ENCODE results near the gene DRG2. TPM values are rescaled to one million over a fixed set of nuclear protein-coding genes. Genes with fewer than 3 reads are reported as not detected.

Gene DRG2
- total and polyA plus RNA-seq, 2 of the 4 experiments (the other 2 are of a cell fraction), result 43.6 to 45.1 TPM

DNA sequence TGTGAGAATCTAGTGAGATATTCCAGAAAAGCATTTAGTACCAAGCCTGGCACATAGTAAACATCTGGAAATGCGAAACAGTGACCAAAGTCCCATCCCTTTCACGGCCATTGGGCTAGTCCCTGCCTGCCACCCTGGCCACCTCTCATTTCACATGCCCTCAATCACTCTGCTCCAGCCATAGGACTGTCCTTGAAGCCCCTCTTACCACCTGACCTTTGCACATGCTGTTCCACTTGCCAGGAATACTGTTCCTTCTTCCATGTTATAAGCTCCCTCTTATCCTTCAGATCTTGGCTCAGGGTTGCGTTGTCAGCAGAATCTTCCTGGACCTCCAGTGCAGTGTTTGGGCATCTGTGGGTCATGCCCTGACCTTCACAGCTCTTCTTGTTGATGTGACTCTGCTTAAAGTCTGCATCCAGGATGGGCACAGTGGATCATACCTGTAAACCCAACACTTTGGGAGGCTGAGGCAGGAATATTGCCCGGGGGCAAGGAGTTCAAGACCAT is 22.9 kb downstream of the DRG2 start:
- WGBS, 2 experiments (ENCODE audit: extremely low coverage in 2 of 2, insufficient read length in 1 of 2), result 96% methylated on average over 2 of the region's 4 CpGs; no CpG with 5 or more reads in 1 of the 2 experiments
- in situ Hi-C loops (cut with MboI; ENCODE audit: low sequenced_read_pairs), result no loop called here
- CTCF ChIA-PET, result no interaction called here

More for the DNA sequence above, 22.9 kb downstream of the DRG2 start:
- Histone ChIP-seq H2BK20ac (ENCODE audit: low read depth, low read length) (no peak overlapping the region), H3K56ac (ENCODE audit: extremely low read depth, insufficient read depth, low read length) (no peak overlapping the region), H3K9ac (ENCODE audit: low read depth, low read length) (no peak overlapping the region), H4K91ac (ENCODE audit: insufficient read depth, low read depth, low read length) (no peak overlapping the region), H3K23ac (ENCODE audit: low read depth, low read length) (no peak overlapping the region), H3K79me1 (ENCODE audit: low read depth in 1 of 2, low read length in 2 of 2) (no peaks in the 10 kb centered on the region), H3K27ac (ENCODE audit: insufficient read depth, low read length) (no peak overlapping the region), H4K8ac (ENCODE audit: low read depth in 2 of 2, low read length in 2 of 2) (no peak overlapping the region), H2AK5ac (ENCODE audit: low read depth, low read length) (no peak overlapping the region), H3K9me3 (ENCODE audit: control insufficient read depth, insufficient read depth, low read length) (no peaks in the 10 kb centered on the region), H3K36me3 (ENCODE audit: control insufficient read depth, insufficient read depth, low read length) (peaks cover 11% of the 10 kb centered on the region; the same call in 1 of the 2 replicates), H3K4me1 (ENCODE audit: control insufficient read depth, insufficient read depth, low read length) (no peaks in the 10 kb centered on the region), H4K20me1 (ENCODE audit: insufficient read depth, low read length) (no peaks in the 10 kb centered on the region), H3K4me2 (ENCODE audit: low read depth, low read length) (no peak overlapping the region), H2AK9ac (replicated peaks; ENCODE audit: low read depth, low read length, poor library complexity) (no peak overlapping the region), H4K5ac (ENCODE audit: low read depth, low read length) (no peak overlapping the region), H3K18ac (ENCODE audit: low read depth, low read length) (no peak overlapping the region), H2AFZ (replicated peaks; ENCODE audit: low read length, poor library complexity) (no peak overlapping the region), H2BK5ac (ENCODE audit: low read depth, low read length, poor library complexity, severe bottlenecking) (no peak overlapping the region), H3K27me3 (ENCODE audit: control insufficient read depth, insufficient read depth, low read length) (no peaks in the 10 kb centered on the region), H2BK15ac (ENCODE audit: low read depth, low read length) (no peak overlapping the region), H3K4me3 (ENCODE audit: insufficient read depth, low read depth, low read length) (no peak overlapping the region), H3K9me1 (ENCODE audit: insufficient read depth, low read length) (peaks cover 4% of the 10 kb centered on the region), H3K4ac (ENCODE audit: low read depth, low read length) (no peak overlapping the region), H2BK120ac (ENCODE audit: low read depth, low read length) (no peak overlapping the region), H3K14ac (replicated peaks; ENCODE audit: low read depth, low read length) (no peak overlapping the region)
- BruUV-seq (replicated peaks), result no TSS peak
- TF ChIP-seq CHD1 (IDR thresholded peaks at IDR 0.05; ENCODE audit: low read depth, low read length) (no peak), MAFK (IDR thresholded peaks at IDR 0.05; ENCODE audit: low read depth, low read length) (peak; percentile 78)
- dilution Hi-C loops (cut with HindIII; ENCODE audit: low sequenced_read_pairs, unreplicated experiment), result no loop called here
- no peak for DNase-seq
- no peak for ATAC-seq (ENCODE audit: low read depth)
- POLR2A ChIA-PET (ENCODE audit: unreplicated experiment), result no interaction called here
- intact Hi-C loops (cut with micrococcal nuclease), result no loop called here

Data from IMR-90 (cell line).